Subcutaneous adipose tissue (tissue), 4 donors: ENCODE measurements around the gene SESN1. TPM values are rescaled to one million over a fixed set of nuclear protein-coding genes. Genes with fewer than 3 reads are reported as not detected.

ENCODE experiments used
- CTCF ChIP-seq: fragments of 450-650 bp; IDR thresholded peaks from one replicate; pipeline ENCODE4 v1.5.1; 2016; ENCODE audit warnings: low read depth, mild to moderate bottlenecking, control low read depth, antibody characterized with exemption, moderate library complexity
- total RNA-seq, 4 donors: library from RNA; depleted of rRNA; stranded (reverse); fragments of >200 nt; gene quantifications; one replicate each; pipeline ENCODE4 v1.1.0, GENCODE V29; 2016

SESN1 gene
- total RNA-seq: 100 to 1,000 TPM in 3 of 4 donors, 10 to 100 TPM in 1; 67.8 to 208 (median 162) TPM

- no peak for TF ChIP-seq CTCF
These were observed at the start of gene SESN1 for GRCh38 chr6:109094416-109095035. Gene SESN1 (minus strand): TSS chr6:109094846. CDS start chr6:109094073, 773 bp downstream.

- no peak for TF ChIP-seq CTCF
These were observed 48.5 kb upstream of the SESN1 start for GRCh38 chr6:109143191-109143590.

GRCh38 chr6:109139109-109139508, 44.5 kb upstream of the SESN1 start:
- TF ChIP-seq CTCF: no peak

GRCh38 chr6:109130065-109130464, 35.4 kb upstream of the SESN1 start:
- no peak for TF ChIP-seq CTCF

- TF ChIP-seq CTCF: no peak
These were observed 30.9 kb upstream of the SESN1 start for GRCh38 chr6:109125504-109125903.

GRCh38 chr6:109124219-109124618, 29.6 kb upstream of the SESN1 start:
- TF ChIP-seq CTCF: no peak

- TF ChIP-seq CTCF: no peak
These were observed 26.8 kb upstream of the SESN1 start for GRCh38 chr6:109121411-109121810.
